Measurements from ENCODE around the gene RHBDL2. TPM values are rescaled to one million over a fixed set of nuclear protein-coding genes. Genes with fewer than 3 reads are reported as not detected.

The RHBDL2 gene
- total and polyA plus RNA-seq, 4 donors, result 0.14 to 0.28 (median 0.17) TPM; not detected in 1

GRCh38 chr1:38990738-38991637, 49.4 kb upstream of the RHBDL2 start, which contains the start of gene AKIRIN1 (continued):
- TF ChIP-seq GABPA (IDR thresholded peaks at IDR 0.05 in 1 of 2, conservative IDR thresholded peaks at IDR 0.05 in 1 of 2), result peak in 1 of 2 donors; percentile 68

GRCh38 chr1:38990386-38990737, 48.7 kb upstream of the RHBDL2 start:
- Histone ChIP-seq H3K9ac (ENCODE audit: low read depth in 1 of 2, low read length in 2 of 2) (peak overlapping the region in 1 of 2 donors; percentile 74), H3K9me3 (ENCODE audit: control insufficient read depth in 4 of 4, low read length in 3 of 4) (no peaks in the 10 kb centered on the region), H3K27me3 (ENCODE audit: control insufficient read depth in 4 of 4, insufficient read depth in 4 of 4, low read length in 3 of 4) (no peaks in the 10 kb centered on the region), H3K36me3 (ENCODE audit: control insufficient read depth in 4 of 4, insufficient read depth in 3 of 4, low read depth in 1 of 4, low read length in 3 of 4) (peaks cover 0 to 2% (median 0%) of the 10 kb centered on the region in 4 donors), H3K4me3 (ENCODE audit: low read depth in 1 of 3, low read length in 3 of 3) (peak overlapping the region; percentile 63 to 98 (median 70)), H3K4me1 (ENCODE audit: control insufficient read depth in 4 of 4, insufficient read depth in 4 of 4, low read length in 3 of 4) (peaks cover 2 to 29% (median 25%) of the 10 kb centered on the region in 4 donors), H3K27ac (ENCODE audit: low read depth in 1 of 2, low read length in 2 of 2) (peak overlapping the region; percentile 74 to 92)
- TF ChIP-seq YY1 (IDR thresholded peaks at IDR 0.05) (no peak), TAF1 (conservative IDR thresholded peaks at IDR 0.05) (no peak), FOXA2 (IDR thresholded peaks at IDR 0.05) (no peak), ZBTB33 (IDR thresholded peaks at IDR 0.05) (no peak), SP1 (IDR thresholded peaks at IDR 0.05) (no peak), FOXA1 (IDR thresholded peaks at IDR 0.05) (no peak), GABPA (IDR thresholded peaks at IDR 0.05 in 1 of 2, conservative IDR thresholded peaks at IDR 0.05 in 1 of 2) (no peak), REST (IDR thresholded peaks at IDR 0.05) (no peak), ATF3 (IDR thresholded peaks at IDR 0.05) (no peak), RXRA (IDR thresholded peaks at IDR 0.05) (no peak), HNF4A (conservative IDR thresholded peaks at IDR 0.05) (no peak)
- TF ChIP-seq, protein P1, sequence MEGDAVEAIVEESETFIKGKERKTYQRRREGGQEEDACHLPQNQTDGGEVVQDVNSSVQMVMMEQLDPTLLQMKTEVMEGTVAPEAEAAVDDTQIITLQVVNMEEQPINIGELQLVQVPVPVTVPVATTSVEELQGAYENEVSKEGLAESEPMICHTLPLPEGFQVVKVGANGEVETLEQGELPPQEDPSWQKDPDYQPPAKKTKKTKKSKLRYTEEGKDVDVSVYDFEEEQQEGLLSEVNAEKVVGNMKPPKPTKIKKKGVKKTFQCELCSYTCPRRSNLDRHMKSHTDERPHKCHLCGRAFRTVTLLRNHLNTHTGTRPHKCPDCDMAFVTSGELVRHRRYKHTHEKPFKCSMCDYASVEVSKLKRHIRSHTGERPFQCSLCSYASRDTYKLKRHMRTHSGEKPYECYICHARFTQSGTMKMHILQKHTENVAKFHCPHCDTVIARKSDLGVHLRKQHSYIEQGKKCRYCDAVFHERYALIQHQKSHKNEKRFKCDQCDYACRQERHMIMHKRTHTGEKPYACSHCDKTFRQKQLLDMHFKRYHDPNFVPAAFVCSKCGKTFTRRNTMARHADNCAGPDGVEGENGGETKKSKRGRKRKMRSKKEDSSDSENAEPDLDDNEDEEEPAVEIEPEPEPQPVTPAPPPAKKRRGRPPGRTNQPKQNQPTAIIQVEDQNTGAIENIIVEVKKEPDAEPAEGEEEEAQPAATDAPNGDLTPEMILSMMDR (IDR thresholded peaks at IDR 0.05; ENCODE audit: low read depth, low read length, missing input control), result no peak
- TF ChIP-seq, protein P2, sequence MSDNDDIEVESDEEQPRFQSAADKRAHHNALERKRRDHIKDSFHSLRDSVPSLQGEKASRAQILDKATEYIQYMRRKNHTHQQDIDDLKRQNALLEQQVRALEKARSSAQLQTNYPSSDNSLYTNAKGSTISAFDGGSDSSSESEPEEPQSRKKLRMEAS (IDR thresholded peaks at IDR 0.05), result no peak
- no peak for DNase-seq (ENCODE audit: low spot score)
- WGBS, result 37% methylated on average over 5 of the region's 5 CpGs
